ENCODE results near the gene CCDC88A. TPM values are rescaled to one million over a fixed set of nuclear protein-coding genes. Genes with fewer than 3 reads are reported as not detected.

Gene CCDC88A
- total RNA-seq, 1 experiment from 2014 or later: 12.3 TPM

DNA sequence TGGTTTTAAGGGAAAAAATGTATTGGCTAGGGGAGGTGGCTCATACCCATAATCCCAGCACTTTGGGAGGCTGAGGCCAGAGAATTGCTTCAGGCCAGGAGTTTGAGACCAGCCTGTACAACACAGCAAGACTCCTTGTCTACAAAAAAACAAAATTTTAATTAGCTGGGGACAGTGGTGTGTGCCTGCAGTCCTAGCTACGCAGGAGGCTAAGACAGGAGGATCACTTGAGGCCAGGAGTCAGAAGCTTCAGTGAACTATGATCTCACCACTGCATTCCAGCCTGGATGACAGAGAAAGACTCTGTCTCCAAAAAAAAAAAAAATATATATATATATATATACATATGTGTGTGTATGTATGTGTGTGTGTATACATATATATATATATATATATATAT lies 18.5 kb downstream of the CCDC88A start:
- H3K27me3 ChIP-seq (ENCODE audit: insufficient read depth, low read depth): no peaks in the 10 kb centered on the region
- H3K4me1 ChIP-seq (replicated peaks; ENCODE audit: insufficient read depth): no peaks in the 10 kb centered on the region
- H2AFZ ChIP-seq: no peak overlapping the region
- H3K9me2 ChIP-seq (ENCODE audit: insufficient read depth): no peaks in the 10 kb centered on the region; the same call in 1 of the 2 replicates
- H3K9me3 ChIP-seq (ENCODE audit: insufficient read depth, low read depth): no peaks in the 10 kb centered on the region
- no peaks in the 10 kb centered on the region for H3F3A ChIP-seq (ENCODE audit: insufficient read depth, low read depth)
- CTCF ChIA-PET: interaction anchor here (0.6 kb wide), 1 partner anchor 107 kb away, joined by 6 read pairs; no protein-coding TSS in a partner anchor
- no peak overlapping the region for H3K4me2 ChIP-seq
- no peak overlapping the region for H3K4me3 ChIP-seq
- no peaks in the 10 kb centered on the region for H3K36me3 ChIP-seq (ENCODE audit: low read depth)
- TF ChIP-seq, protein P1, sequence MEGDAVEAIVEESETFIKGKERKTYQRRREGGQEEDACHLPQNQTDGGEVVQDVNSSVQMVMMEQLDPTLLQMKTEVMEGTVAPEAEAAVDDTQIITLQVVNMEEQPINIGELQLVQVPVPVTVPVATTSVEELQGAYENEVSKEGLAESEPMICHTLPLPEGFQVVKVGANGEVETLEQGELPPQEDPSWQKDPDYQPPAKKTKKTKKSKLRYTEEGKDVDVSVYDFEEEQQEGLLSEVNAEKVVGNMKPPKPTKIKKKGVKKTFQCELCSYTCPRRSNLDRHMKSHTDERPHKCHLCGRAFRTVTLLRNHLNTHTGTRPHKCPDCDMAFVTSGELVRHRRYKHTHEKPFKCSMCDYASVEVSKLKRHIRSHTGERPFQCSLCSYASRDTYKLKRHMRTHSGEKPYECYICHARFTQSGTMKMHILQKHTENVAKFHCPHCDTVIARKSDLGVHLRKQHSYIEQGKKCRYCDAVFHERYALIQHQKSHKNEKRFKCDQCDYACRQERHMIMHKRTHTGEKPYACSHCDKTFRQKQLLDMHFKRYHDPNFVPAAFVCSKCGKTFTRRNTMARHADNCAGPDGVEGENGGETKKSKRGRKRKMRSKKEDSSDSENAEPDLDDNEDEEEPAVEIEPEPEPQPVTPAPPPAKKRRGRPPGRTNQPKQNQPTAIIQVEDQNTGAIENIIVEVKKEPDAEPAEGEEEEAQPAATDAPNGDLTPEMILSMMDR (conservative IDR thresholded peaks at IDR 0.05): no peak
- no peak for TF ChIP-seq EZH2 (IDR thresholded peaks at IDR 0.05; ENCODE audit: low read depth)
- no peak for DNase-seq
- no peaks in the 10 kb centered on the region for H3K79me2 ChIP-seq (ENCODE audit: low read depth)
- H3K27ac ChIP-seq: no peak overlapping the region
- H4K20me1 ChIP-seq (ENCODE audit: insufficient read depth): no peaks in the 10 kb centered on the region
- no TSS peak for BruUV-seq (replicated peaks)
- intact Hi-C loops (cut with micrococcal nuclease; ENCODE audit: unreplicated experiment): no loop called here
- POLR2A ChIA-PET (ENCODE audit: unreplicated experiment): no interaction called here

DNA sequence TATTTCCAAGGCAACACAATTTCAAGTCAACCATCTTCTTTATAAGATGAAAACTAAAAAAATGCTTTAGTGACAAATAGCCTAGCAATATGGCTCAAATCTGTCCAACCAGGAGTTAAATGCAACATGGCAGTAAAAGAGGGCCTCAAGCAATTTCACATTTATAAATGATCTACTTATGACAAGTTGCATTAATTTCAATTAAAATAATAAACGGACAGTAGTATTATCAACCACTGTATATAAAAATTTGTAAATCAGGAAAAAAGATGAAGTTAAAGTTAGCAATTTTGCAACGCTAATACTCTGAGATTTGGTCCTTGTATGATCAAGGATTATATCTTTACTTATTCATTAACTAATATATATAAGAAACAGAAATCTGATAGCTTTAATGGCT lies 19.3 kb downstream of the CCDC88A start:
- no TSS peak for BruUV-seq (replicated peaks)
- Histone ChIP-seq H3K79me2 (ENCODE audit: low read depth) (no peaks in the 10 kb centered on the region), H3K4me3 (no peak overlapping the region), H4K20me1 (ENCODE audit: insufficient read depth) (no peaks in the 10 kb centered on the region), H3K9me3 (ENCODE audit: insufficient read depth, low read depth) (no peaks in the 10 kb centered on the region), H3K4me2 (no peak overlapping the region), H3K27me3 (ENCODE audit: insufficient read depth, low read depth) (no peaks in the 10 kb centered on the region), H3K36me3 (ENCODE audit: low read depth) (no peaks in the 10 kb centered on the region), H3K27ac (no peak overlapping the region), H3K4me1 (replicated peaks; ENCODE audit: insufficient read depth) (no peaks in the 10 kb centered on the region), H3F3A (ENCODE audit: insufficient read depth, low read depth) (no peaks in the 10 kb centered on the region), H2AFZ (no peak overlapping the region), H3K9me2 (ENCODE audit: insufficient read depth) (no peaks in the 10 kb centered on the region)
- no peak for TF ChIP-seq EZH2 (IDR thresholded peaks at IDR 0.05; ENCODE audit: low read depth)
- TF ChIP-seq, protein P1 (conservative IDR thresholded peaks at IDR 0.05): no peak
- intact Hi-C loops (cut with micrococcal nuclease; ENCODE audit: unreplicated experiment): no loop called here
- ChIA-PET CTCF (no interaction called here), POLR2A (ENCODE audit: unreplicated experiment) (no interaction called here)
- DNase-seq: no peak

DNA sequence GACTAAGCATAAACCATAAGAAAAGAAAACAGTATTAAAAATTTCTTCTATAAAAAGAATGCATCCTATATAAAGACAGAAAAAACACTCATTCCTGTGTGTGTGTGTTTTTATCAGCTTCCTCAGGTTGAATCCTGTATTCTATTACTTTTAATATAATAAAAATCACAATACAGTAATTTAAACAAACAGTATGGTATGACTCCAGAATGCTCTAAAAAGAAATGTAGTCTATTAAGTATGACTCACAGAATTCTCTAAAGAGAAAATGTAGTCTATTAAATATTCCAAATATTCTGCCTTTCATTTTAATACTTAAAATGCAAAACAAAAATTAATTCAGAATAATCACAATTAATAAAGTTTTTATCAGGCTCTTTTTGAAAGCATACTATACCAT lies 19.8 kb downstream of the CCDC88A start:
- no peaks in the 10 kb centered on the region for H3K27me3 ChIP-seq (ENCODE audit: insufficient read depth, low read depth)
- no peak for TF ChIP-seq EZH2 (IDR thresholded peaks at IDR 0.05; ENCODE audit: low read depth)
- TF ChIP-seq, protein P1 (conservative IDR thresholded peaks at IDR 0.05): no peak
- DNase-seq: no peak
- CTCF ChIA-PET: no interaction called here
- no peaks in the 10 kb centered on the region for H3K36me3 ChIP-seq (ENCODE audit: low read depth)
- no peaks in the 10 kb centered on the region for H4K20me1 ChIP-seq (ENCODE audit: insufficient read depth)
- H3K4me1 ChIP-seq (replicated peaks; ENCODE audit: insufficient read depth): no peaks in the 10 kb centered on the region
- BruUV-seq (replicated peaks): no TSS peak
- POLR2A ChIA-PET (ENCODE audit: unreplicated experiment): no interaction called here
- H3K4me2 ChIP-seq: no peak overlapping the region
- no peaks in the 10 kb centered on the region for H3F3A ChIP-seq (ENCODE audit: insufficient read depth, low read depth)
- no peaks in the 10 kb centered on the region for H3K79me2 ChIP-seq (ENCODE audit: low read depth)
- H3K4me3 ChIP-seq: no peak overlapping the region
- H3K9me3 ChIP-seq (ENCODE audit: insufficient read depth, low read depth): no peaks in the 10 kb centered on the region
- H3K27ac ChIP-seq: no peak overlapping the region
- no peak overlapping the region for H2AFZ ChIP-seq
- H3K9me2 ChIP-seq (ENCODE audit: insufficient read depth): no peaks in the 10 kb centered on the region
- intact Hi-C loops (cut with micrococcal nuclease; ENCODE audit: unreplicated experiment): no loop called here
